Activated CD8-positive, alpha-beta memory T cell treated with anti-CD3 and anti-CD28 coated beads for 1 hour (primary cell): Measurements from ENCODE around the gene ADRA1B.
A peak's percentile ranks its signal among the peaks of the same experiment; 100 is the strongest.
"Not testable (repeated sequence)": the region's sequence is repeated elsewhere in the genome, so short reads cannot be mapped to it uniquely, and the experiment has no call there.

Experiments used
- DNase-seq, 2 donors: peaks; one replicate each; pipeline ENCODE4 v3.0.0-alpha.2; 2020; ENCODE audit warnings: low read depth in 1 of 2; ENCODE audit errors: extremely low read depth in 1 of 2

ADRA1B gene

GRCh38 chr5:160009591-160009989, 93.3 kb downstream of the ADRA1B start:
- DNase-seq = no peak

GRCh38 chr5:160011471-160011870, 95.2 kb downstream of the ADRA1B start:
- DNase-seq = no peak

DNA sequence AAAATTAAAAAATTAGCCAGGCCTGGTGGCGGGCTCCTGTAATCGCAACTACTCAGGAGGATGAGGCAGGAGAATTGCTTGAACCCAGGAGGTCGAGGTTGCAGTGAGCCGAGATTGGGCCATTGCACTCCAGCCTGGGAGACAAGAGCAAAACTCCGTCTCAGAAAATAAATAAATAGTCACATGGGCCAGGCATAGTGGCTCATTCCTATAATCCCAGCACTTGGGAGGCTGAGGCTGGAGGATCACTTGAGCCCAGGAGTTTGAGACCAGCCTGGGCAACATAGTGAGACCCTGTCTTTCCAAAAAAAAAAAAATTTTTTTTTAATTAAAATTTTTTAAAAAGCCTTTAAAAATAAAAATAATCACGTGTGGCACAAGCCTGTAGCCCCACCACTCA, 97.9 kb downstream of the ADRA1B start:
- DNase-seq = not testable (repeated sequence)

- no peak for DNase-seq
These were observed 102.8 kb downstream of the ADRA1B start for GRCh38 chr5:160018945-160019625.

DNA sequence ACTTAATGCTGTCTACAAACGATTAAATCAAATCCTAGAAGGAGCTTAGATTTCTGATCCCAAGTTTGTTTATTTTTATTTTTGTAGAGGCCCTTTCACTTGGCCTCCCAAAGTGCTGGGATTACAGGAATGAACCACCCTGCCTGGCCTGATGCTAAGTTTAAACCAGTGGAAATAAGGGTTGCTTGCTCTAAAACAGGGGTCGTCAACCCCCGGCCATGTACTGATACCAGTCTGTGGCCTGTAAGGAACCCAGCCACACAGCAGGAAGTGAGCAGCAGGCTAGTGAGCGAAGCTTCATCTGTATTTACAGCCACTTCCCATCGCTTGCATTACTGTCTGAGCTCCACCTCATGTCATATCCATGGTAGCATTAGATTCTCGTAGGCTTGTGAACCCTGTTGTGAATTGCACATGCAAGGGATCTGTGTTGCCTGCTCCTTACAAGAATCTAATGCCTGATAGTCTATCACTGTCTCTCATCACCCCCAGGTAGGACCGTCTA, 104.0 kb downstream of the ADRA1B start:
- no peak for DNase-seq

DNA sequence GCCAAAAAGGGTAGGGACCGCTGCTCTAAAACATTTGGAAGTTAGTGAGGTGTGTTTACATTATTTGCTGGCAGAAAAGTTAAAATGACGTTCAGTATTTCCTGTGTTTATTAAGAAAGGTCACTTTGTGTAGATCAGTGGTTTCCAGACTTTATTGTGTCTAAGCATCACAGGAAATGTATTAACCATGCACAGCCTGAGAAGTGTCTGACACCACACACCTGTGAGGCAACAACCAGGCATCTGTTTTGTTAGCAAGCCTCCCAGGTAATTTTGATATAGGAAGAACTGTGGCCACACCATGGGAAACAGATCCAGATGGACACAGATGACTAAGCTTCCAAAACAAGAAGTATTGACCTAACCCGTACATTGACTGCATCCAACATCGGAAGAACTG, 104.7 kb downstream of the ADRA1B start:
- DNase-seq = no peak

DNA sequence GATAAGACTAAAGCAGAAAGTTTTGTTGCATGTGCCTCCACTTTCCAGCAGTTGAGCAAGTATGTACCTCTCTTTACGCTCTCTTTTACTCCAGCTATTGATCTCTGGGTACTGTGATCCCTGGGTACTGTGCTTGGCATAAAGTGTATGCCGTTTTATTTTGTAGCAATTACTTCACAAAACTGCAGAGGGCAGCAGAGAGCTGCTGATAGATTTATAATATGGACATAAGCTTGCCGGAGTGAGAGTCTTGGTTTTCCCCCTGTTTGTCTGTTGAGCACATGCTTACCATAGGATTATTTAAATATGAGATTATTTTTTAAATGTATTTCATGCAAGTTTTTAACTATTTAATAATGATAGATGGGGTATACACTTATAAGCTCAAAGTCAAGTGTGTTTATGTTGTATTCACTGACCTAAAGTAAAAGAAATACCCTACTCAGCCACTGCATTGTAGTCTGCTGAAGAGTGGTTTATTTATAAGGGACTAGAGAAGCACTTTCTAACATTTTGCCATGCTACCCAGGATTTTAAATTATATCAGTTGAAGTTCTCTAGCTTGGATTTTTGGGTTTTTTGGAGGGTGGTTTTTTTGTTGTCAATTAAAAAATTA, 105.7 kb downstream of the ADRA1B start:
- DNase-seq = peak; percentile 8 to 11
